Erythroblast (primary cell): ENCODE data around the gene ZNF611.
A peak's percentile ranks its signal among the peaks of the same experiment; 100 is the strongest.
"Not testable (repeated sequence)": the region's sequence is repeated elsewhere in the genome, so short reads cannot be mapped to it uniquely, and the experiment has no call there.

Experiments
- DNase-seq, 2 experiments: peaks; one replicate each; lab custom pipeline; 2025; lab: John Stamatoyannopoulos, UW
- GATA1 ChIP-seq: IDR thresholded peaks from 2 replicates; pipeline ENCODE4 v1.6.1; 2011; ENCODE audit warnings: low read depth, mild to moderate bottlenecking, control low read depth, low read length, moderate library complexity
- POLR2A ChIP-seq: IDR thresholded peaks from 2 replicates; pipeline ENCODE4 v1.6.1; 2011; ENCODE audit warnings: mild to moderate bottlenecking, low read length

The ZNF611 gene

DNA sequence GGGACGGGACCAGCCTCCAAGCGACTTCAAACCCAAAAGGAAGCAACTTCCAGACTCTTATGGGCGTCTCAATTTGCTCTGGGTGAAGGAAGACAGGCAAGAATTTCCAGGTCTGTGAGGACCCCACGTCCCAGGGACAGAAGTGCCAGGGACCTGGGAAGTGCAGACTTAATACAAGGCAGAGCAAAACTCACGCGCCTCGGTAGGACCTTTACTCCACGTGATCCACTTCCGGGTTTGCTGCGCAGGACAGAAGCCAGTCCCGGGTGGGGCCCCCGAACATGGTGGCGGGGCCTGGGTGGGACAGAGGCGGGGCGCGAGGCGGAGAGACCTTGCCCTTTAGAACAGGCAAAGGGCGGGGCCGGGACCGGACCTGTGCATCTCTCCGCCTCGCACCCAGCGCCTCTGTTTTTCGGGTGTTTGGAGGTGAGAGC lies 9.3 kb downstream of the ZNF611 start:
- no peak for DNase-seq
- TF ChIP-seq GATA1 (no peak), POLR2A (no peak)

DNA sequence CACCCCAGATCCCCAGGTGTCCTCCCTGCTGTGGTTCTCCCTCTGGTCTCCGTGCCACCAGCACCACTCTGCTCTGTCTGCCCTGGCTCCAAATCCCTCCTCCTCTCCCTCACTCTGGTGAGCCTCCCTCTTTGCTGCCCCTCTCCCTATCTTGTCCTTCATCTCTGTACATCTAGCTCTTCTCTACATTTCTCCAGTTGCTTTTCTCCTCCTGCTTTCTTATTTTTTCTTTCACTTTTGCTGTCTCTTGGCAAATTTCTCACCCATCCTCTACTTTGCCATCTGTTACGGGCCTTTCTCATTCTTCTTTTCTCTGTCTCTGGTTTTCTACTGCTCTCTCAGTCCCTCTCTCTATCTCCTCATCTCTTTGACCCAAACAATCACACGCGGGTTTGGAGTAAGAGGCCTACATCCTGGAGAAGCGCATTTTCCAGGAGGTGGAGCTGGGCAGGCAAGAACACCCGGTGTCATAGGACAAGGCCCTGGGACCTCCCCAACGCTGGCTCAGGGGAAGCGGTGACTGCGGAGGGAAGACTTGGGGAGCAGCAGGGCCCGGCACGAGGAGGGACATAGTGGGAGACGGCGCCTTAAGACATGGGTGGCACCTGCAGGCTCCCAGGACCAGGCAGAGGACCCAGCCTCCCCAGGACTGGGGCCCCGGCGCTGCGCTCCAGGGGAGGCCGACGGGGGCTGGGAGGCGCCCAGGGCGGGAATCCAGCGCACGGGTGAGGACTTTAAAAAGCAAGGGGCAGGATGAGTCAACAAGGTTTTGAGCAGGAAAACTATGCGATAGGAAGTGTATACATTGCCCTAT lies 9.9 kb downstream of the ZNF611 start:
- no peak for DNase-seq

DNA sequence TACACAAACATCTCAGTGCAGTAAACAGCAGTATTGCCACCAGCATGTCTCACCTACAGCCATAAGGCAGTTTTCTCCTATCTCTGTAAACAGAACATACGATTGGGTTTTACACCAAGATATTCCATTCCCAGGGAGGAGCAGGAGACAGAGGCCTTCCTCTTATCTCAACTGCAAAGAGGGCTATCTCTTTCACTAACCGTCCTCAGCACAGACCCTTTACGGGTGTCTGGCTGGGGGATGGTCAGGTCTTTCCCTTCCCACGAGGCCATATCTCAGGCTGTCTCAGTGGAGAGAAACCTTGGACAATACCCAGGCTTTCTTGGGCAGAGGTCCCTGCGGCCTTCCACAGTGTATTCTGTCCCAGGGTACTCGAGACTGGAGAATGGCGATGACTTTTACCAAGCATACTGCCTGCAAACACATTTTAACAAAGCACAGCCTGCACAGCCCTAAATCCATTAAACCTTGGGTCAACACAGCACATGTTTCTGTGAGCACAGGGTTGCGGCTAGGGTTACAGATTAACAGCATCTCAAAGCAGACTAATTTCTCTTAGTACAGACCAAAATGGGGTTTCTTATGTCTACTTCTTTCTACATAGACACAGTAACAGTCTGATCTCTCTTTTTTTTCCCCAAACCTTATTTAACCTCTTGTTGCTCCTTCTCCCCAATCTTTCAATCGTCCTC lies 10.8 kb downstream of the ZNF611 start:
- DNase-seq: peak; percentile 25 to 79

More for the DNA sequence above, 9.9 kb downstream of the ZNF611 start:
- TF ChIP-seq POLR2A (no peak), GATA1 (no peak)

DNA sequence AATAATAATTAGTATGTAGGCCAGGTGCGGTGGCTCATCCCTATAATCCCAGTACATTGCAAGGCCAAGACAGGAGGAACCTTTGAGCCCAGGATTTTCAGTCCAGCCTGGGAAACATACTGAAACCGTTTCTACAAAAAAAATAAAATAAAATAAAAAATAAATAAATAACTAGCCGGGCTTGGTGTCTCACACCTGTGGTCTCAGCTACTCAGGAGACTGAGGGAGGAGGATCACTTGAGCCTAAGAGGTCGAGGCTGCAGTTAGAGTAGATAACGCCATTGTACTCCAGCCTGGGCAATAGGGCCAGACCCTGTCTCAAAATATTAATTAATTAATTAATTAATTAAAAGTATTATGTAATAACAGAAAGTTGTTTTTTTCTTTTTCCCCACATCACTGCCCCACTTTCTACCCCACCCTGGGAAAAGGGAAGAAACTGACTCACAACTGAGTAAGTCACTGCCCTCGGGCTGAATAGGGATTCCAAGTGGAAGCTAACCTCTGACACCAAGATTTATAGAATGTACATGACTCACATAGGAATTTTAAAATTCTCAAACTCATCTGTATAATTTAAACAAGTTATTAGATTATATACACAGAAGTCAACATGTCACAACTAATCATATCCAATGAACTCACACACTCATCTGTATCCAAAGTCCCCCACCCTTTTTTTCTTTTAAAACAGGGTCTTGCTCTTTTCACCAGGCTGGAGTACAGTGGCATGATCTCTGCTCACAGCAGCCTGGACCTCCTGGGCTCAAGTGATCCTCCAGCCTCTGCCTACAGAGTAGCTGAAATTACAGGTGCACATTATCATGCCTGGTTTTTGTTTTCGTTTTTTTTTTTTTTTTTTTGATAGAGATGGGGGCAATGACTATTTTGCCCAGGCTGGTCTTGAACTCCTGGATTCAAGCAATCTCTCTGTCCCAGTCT lies 12.5 kb downstream of the ZNF611 start:
- no peak for TF ChIP-seq GATA1
- TF ChIP-seq POLR2A: no peak
- no peak for DNase-seq

DNA sequence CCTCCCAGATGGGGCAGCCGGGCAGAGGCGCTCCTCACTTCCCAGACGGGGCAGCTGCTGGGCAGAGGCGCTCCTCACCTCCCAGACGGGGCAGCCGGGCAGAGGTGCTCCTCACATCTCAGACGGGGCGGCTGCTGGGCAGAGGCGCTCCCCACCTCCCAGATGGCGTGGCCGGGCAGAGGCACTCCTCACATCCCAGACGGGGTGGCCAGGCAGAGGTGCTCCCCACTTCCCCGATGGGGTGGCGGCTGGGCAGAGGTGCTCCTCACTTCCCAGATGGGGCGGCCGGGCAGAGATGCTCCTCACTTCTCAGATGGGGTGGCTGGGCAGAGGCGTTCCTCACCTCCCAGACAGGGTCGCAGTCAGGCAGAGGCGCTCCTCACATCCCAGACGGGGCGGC lies 14.3 kb downstream of the ZNF611 start:
- DNase-seq: not testable (repeated sequence)

DNA sequence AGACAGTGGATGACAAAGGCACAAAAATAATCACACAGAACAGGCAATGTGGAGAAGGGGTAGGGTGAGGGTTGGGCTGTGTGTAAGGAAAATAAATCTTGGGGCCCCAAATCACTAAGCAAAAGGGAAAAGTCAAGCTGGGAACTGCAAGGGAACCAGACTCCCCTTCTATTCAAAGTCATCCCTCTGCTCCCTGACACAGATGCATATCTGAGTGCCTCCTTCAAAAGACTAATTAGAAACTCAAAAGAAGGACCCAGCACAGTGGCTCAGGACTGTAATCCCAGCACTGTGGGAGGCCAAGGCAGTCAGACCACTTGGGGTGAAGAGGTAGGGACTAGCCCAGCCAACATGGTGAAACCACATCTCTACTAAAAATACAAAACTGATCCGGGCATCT lies 18.3 kb downstream of the ZNF611 start:
- DNase-seq: no peak
- TF ChIP-seq POLR2A: no peak
- TF ChIP-seq GATA1: no peak

DNA sequence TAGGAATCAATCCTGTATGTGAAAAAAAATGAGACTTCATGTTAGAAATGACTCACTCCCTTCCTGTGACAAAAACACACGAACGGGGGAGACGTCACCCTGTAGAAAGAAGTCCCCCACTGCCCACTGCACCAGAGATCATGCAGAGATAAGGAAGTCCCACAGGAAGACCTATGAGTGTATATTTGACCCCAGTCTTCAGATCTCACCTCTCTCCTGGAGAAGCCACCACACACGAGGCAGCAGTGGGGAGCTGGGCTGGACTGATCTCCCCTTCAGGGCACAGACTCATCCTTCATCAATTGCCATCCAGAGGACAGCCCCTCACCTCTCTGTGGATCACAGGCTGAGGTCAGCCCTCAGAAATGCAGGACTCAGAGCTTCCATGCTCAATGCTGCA lies 18.9 kb downstream of the ZNF611 start:
- not testable (repeated sequence) for DNase-seq

DNA sequence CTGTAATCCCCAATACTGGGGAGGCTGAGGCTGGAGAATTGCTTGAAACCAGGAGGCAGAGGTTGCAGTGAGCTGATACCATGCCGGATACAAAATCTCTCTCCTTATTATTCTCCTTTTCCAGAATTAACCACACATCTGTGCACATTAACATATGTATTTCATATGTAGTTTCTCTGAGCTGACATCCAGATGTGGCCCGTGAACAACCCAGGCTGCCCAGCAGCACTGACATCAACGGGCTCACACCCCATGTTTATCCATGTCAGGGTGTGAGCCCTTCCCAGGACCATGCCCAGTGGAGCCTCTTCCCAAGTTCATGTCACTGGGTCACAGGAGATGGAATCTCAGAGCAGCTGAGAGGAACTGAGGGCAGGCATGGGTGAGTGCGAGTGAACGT lies 19.5 kb downstream of the ZNF611 start:
- DNase-seq: not testable (repeated sequence)

DNA sequence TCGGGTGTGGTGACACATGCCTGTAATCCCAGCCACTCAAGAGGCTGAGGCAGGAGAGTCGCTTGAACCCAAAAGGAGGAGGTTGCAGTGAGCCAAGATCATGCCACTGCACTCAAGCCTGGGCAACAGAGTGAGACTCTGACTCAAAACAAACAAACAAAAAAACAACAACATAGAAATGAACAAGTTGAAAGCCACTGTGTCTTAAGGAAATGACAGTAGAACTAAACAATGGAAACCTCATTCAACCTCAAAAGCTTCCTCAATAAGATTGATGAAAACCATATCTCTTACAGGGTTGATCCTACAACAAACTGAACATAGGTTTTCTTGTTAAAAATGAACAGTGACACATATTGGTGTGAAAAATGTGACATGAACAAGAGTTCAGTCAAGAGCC lies 21.8 kb downstream of the ZNF611 start:
- not testable (repeated sequence) for DNase-seq

DNA sequence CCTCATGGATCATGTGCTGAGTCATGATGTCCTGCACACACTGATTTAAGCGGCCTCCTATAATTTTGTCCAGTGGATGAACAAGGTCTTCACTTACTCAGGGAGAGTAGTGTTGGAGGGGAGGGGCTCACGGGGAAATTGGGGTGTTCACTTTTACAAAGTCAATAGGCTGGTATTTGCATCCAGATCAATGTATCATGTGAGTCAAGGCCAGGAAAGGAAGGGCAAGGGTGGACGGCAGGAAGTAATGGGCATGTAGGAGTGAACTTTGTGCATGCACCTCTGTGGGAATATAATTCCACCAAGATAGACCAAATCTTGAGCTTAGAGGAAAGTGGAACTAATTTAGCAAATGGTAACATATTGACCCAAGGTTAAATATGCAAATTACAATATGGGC lies 23.2 kb downstream of the ZNF611 start:
- DNase-seq: not testable (repeated sequence)

DNA sequence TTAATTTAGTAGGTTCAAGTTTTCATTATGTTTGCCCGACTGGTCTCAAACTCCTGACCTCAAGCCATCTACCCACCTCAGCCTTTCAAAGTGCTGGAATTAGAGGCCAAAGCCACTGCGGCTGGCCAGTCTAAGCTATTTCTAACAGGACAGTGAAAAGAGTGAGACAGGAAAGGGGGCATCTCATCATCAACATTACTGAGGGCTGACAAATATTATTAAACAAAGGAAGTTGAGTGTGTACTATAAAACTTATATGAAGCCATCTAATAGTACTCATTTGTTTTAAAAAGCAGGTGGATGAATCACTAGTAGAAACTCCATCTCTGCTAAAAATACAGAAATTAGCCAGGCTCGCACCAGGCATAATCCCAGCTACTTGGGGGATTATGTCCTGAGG lies 24.3 kb downstream of the ZNF611 start:
- no peak for DNase-seq

DNA sequence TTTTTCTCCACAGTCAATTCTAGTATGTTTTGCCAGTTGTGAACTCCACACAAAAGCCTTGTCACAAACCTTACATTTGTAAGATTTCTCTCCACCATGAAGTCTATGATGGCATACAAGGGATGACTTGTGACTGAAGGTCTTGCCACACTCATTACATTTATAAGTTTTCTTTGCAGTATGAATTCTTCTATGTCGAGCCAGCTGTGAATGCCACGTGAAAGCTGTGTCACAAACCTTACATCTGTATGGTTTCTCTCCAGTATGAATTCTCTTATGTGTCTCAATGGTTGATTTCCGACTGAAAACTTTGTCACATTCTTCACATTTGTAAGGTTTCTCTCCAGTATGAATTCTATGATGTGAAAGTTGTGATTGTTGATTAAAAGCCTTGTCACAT lies 29.2 kb downstream of the ZNF611 start:
- DNase-seq: not testable (repeated sequence)

More for the DNA sequence above, 24.3 kb downstream of the ZNF611 start:
- TF ChIP-seq POLR2A (no peak), GATA1 (no peak)

DNA sequence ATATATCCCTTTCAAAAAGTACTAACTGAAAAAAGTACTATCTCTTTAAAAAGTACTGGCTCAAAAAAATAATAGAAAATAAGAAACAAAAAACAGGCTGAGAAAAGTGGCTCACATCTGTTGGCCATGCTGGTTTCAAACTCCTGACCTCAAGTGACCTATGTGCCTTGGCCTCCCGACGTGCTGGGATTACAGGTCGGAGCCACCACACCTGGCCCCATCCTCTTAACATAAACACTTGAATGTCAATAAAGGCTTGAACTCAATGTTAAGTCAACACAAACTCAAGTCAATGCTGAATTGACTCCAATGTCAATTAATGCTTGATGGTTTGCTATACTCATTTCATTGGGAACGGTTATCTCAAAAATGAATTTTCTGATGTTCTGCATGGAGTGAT lies 30.9 kb downstream of the ZNF611 start:
- DNase-seq: no peak
- TF ChIP-seq GATA1 (no peak), POLR2A (no peak)

DNA sequence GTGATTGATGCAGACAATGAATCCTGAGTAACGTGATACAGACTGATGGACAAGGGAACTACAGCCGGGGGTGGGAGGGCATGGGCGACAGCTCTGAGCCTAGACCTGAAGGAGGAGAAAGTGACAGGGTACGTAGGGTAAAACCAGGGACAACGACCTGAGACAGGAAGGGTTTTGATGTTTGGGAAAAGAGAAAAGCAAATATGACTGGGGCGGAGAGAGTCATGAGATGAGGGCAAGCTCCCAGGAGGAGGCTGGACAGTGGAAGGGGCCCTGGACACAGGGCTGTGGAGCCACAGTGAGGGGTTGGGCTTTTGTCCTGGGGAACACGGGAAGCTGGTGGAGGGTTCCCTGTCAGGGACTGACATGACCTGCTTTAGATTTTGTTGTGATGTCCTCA lies 34.2 kb downstream of the ZNF611 start:
- DNase-seq: no peak
- TF ChIP-seq POLR2A (no peak), GATA1 (no peak)

DNA sequence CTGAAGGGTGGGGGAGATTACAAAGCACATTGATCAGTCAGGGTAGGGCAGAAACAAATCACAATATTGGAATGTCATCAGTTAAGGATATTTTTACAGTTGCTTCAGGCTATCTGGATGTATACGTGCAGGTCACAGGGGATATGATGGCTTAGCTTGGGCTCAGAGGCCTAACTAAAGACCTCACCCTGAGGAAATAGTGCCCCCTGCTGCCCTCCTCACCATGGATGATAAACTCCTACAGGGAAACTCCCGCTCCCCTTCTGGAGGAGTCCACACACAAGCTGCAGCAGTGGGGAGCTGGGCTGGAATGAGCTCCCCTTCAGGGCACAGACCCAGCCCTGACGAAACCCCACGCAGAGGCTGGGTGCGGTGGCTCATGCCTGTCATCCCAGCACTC lies 35.3 kb downstream of the ZNF611 start:
- DNase-seq: not testable (repeated sequence)

DNA sequence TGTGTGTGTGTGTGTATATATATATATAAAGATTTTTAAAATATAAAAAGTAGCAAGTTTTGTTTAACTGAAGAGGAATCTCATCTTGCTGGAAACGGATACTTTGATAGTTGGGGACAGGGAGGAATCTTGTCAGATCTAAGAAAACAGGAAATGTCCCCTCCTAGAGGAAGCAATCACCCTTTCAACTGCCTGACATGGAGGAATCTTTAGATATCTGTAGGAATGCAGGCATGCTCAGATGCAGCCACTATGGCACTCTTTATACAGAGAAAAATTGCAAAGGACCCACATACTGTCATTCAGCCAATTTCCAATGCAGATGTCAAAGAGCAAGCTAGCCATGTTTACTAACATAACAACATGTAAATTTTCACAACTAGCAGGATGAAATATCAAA lies 38.8 kb downstream of the ZNF611 start:
- TF ChIP-seq POLR2A: no peak
- no peak for TF ChIP-seq GATA1
- no peak for DNase-seq
